K562 (cell line): ENCODE results near the gene WFDC2. TPM values are rescaled to one million over a fixed set of nuclear protein-coding genes. Genes with fewer than 3 reads are reported as not detected.

Experiments used
- CC2D1A ChIP-seq: fragments of 450-650 bp; IDR thresholded peaks from 2 replicates; pipeline ENCODE4 v1.6.1; 2017; ENCODE audit warnings: mild to moderate bottlenecking
- CREB3L1 ChIP-seq: fragments of 450-650 bp; IDR thresholded peaks from 2 replicates; pipeline ENCODE4 v1.6.1; 2014; ENCODE audit warnings: low read depth, mild to moderate bottlenecking, moderate library complexity, borderline replicate concordance
- GMEB1 ChIP-seq: fragments of 250-450 bp; sonication (Bioruptor Pico); IDR thresholded peaks from 2 replicates; pipeline ENCODE4 v1.4.0; 2020; ENCODE audit warnings: mild to moderate bottlenecking
- ID3 ChIP-seq, 2 experiments: fragments of 250-450 bp in 1 of 2; fragments of 450-650 bp in 1 of 2; sonication (Bioruptor Pico) in 1 of 2; IDR thresholded peaks; 2 replicates each; pipeline versions ENCODE4 v1.6.1 to v1.8.0; 2016 to 2021; ENCODE audit warnings: mild to moderate bottlenecking in 2 of 2, moderate library complexity in 2 of 2, missing compliant biosample characterization in 1 of 2, missing genetic modification characterization in 1 of 2
- KAT7 ChIP-seq: sonication (generic); formaldehyde crosslinking; IDR thresholded peaks from 2 replicates; pipeline ENCODE4 v1.8.0; 2022; ENCODE audit warnings: missing genetic modification reagents, mild to moderate bottlenecking, borderline replicate concordance
- NFIC ChIP-seq: fragments of 450-650 bp; IDR thresholded peaks from 2 replicates; pipeline ENCODE4 v1.6.1; 2017; ENCODE audit warnings: mild to moderate bottlenecking, inconsistent platforms
- PATZ1 ChIP-seq: fragments of 250-450 bp; sonication (Bioruptor Pico); IDR thresholded peaks from 2 replicates; pipeline ENCODE4 v1.5.0; 2020; ENCODE audit warnings: mild to moderate bottlenecking, borderline replicate concordance
- PURB ChIP-seq: sonication (generic); formaldehyde crosslinking; IDR thresholded peaks from 2 replicates; pipeline ENCODE4 v1.9.0; 2021; ENCODE audit warnings: low read depth, mild to moderate bottlenecking, missing genetic modification reagents
- RBM39 ChIP-seq: fragments of 200-400 bp; formaldehyde crosslinking; optimal IDR thresholded peaks from 2 replicates; pipeline ENCODE3; 2018; ENCODE audit warnings: low read depth, low read length
- SFPQ ChIP-seq: fragments of 200-400 bp; formaldehyde crosslinking; IDR thresholded peaks from 2 replicates; pipeline ENCODE4 v1.6.1; 2017; ENCODE audit warnings: mild to moderate bottlenecking, low read depth, low read length, moderate library complexity
- SPI1 ChIP-seq: IDR thresholded peaks from 2 replicates; pipeline ENCODE4 v1.6.1; 2011; ENCODE audit warnings: low read depth, low read length, control low read depth, borderline replicate concordance
- ZNF165 ChIP-seq: fragments of 250-450 bp; sonication (Bioruptor Pico); IDR thresholded peaks from 2 replicates; pipeline ENCODE4 v1.4.0; 2020; ENCODE audit warnings: borderline replicate concordance
- ZNF398 ChIP-seq: fragments of 250-450 bp; sonication (Bioruptor Pico); IDR thresholded peaks from 2 replicates; pipeline ENCODE4 v1.8.0; 2021; ENCODE audit warnings: moderate library complexity, mild to moderate bottlenecking, inconsistent platforms
- ZNF436 ChIP-seq: fragments of 250-450, 450-650 bp; sonication (Bioruptor Pico); formaldehyde crosslinking; IDR thresholded peaks from 2 replicates; pipeline ENCODE4 v1.7.0; 2020; ENCODE audit warnings: mild to moderate bottlenecking
- ZNF699 ChIP-seq: fragments of 250-450 bp; sonication (Bioruptor Pico); IDR thresholded peaks from 2 replicates; pipeline ENCODE4 v1.8.0; 2021; ENCODE audit warnings: mild to moderate bottlenecking, moderate library complexity; ENCODE audit not compliant: insufficient replicate concordance
- ZNF77 ChIP-seq: fragments of 250-450 bp; sonication (Bioruptor Pico); IDR thresholded peaks from 2 replicates; pipeline ENCODE4 v1.5.0; 2020
- polyA plus RNA-seq, 8 experiments: library from polyadenylated mRNA; depleted of rRNA in 4 of 8; stranded (reverse) in 5 of 8; unstranded in 3 of 8; fragments of >200 nt; fragmentation: Nextera tagmentation in 2 of 8; fragmentation: Illumina TruSeq in 1 of 8; extraction: Ambion mirVana in 2 of 8; extraction: Trizol in 1 of 8; gene quantifications; 2 replicates each; pipeline versions ENCODE4 v1.2.1 to v1.2.3, GENCODE V29; 2011 to 2014; ENCODE audit warnings: inconsistent platforms in 1 of 8, missing spikeins in 1 of 8
- total RNA-seq, 7 experiments: library from RNA; depleted of rRNA in 6 of 7; stranded (reverse); fragments of >200 nt in 6 of 7; fragmentation: Illumina TruSeq in 2 of 7; extraction: Trizol in 2 of 7; gene quantifications; 2 replicates each; pipeline versions ENCODE4 v1.2.1 to v1.2.3, GENCODE V29; 2011 to 2021; ENCODE audit warnings: low replicate concordance in 1 of 7

WFDC2 gene
- total and polyA plus RNA-seq, 9 of the 15 experiments (the other 6 are each of a cell fraction or from before 2014, with no cell fraction given) = not detected

- TF ChIP-seq PATZ1 (no peak), CREB3L1 (no peak), SFPQ (no peak), ZNF165 (CRISPR knock-in tag) (no peak), SPI1 (no peak), ID3 (CRISPR knock-in tag; IDR thresholded peaks at IDR 0.05) (no peak), ID3 (tag; IDR thresholded peaks at IDR 0.05) (no peak), ZNF398 (no peak), PURB (CRISPR knock-in tag) (no peak), ZNF699 (no peak), NFIC (no peak), KAT7 (CRISPR knock-in tag) (peak; percentile 37; the same call in 1 of the 2 replicates), GMEB1 (CRISPR knock-in tag) (no peak), ZNF77 (no peak), CC2D1A (peak; percentile 66; the same call in 1 of the 2 replicates), ZNF436 (CRISPR knock-in tag) (no peak), RBM39 (no peak)
Measured at GRCh38 chr20:45436732-45437485, 32.6 kb upstream of the WFDC2 start (continued).
